K562 (cell line): Measurements from ENCODE around the gene XKR3. TPM values are rescaled to one million over a fixed set of nuclear protein-coding genes. Genes with fewer than 3 reads are reported as not detected.
A peak's percentile ranks its signal among the peaks of the same experiment; 100 is the strongest.

Experiments used
- GATAD2B ChIP-seq: fragments of 450-650 bp; IDR thresholded peaks from 2 replicates; pipeline ENCODE4 v1.6.1; 2017; ENCODE audit warnings: mild to moderate bottlenecking, borderline replicate concordance
- HDAC8 ChIP-seq: fragments of 450-650 bp; IDR thresholded peaks from 2 replicates; pipeline ENCODE4 v1.6.1; 2016; ENCODE audit warnings: mild to moderate bottlenecking, missing genetic modification characterization, moderate library complexity, missing compliant biosample characterization
- JUNB ChIP-seq: fragments of 450-650 bp; formaldehyde crosslinking; conservative IDR thresholded peaks from 2 replicates; pipeline ENCODE4 v1.4.0; 2020; ENCODE audit warnings: mild to moderate bottlenecking
- KDM4B ChIP-seq, 2 experiments: fragments of 450-650 bp in 1 of 2; sonication (generic) in 1 of 2; IDR thresholded peaks; 2 replicates each; pipeline ENCODE4 v1.6.1; 2016 to 2017; ENCODE audit warnings: borderline replicate concordance in 2 of 2, antibody characterized with exemption in 1 of 2, low read depth in 1 of 2, mild to moderate bottlenecking in 1 of 2
- NCOA6 ChIP-seq: fragments of 450-650 bp; IDR thresholded peaks from 2 replicates; pipeline ENCODE4 v1.6.1; 2017; ENCODE audit warnings: mild to moderate bottlenecking
- NR2C1 ChIP-seq, 2 experiments: fragments of 450-650 bp; IDR thresholded peaks; 2 replicates each; pipeline ENCODE4 v1.6.1; 2017; ENCODE audit warnings: mild to moderate bottlenecking in 2 of 2, antibody characterized with exemption in 1 of 2, inconsistent platforms in 1 of 2, missing compliant biosample characterization in 1 of 2, missing genetic modification characterization in 1 of 2
- PTRF ChIP-seq: fragments of 450-650 bp; IDR thresholded peaks from 2 replicates; pipeline ENCODE4 v1.6.1; 2016; ENCODE audit warnings: mild to moderate bottlenecking, missing genetic modification characterization, missing compliant biosample characterization
- SMARCB1 ChIP-seq: IDR thresholded peaks from 2 replicates; pipeline ENCODE4 v1.6.1; 2011; ENCODE audit warnings: improper control_type of control experiment, low read depth; ENCODE audit not compliant: insufficient read length
- SRSF9 ChIP-seq: fragments of 200-400 bp; formaldehyde crosslinking; IDR thresholded peaks from 2 replicates; pipeline ENCODE4 v1.6.1; 2017; ENCODE audit warnings: low read depth, low read length, borderline replicate concordance
- TBP ChIP-seq: optimal IDR thresholded peaks from 2 replicates; pipeline ENCODE3; 2011; ENCODE audit warnings: low read depth, low read length, improper control_type of control experiment
- TEAD1 ChIP-seq, 2 experiments: fragments of 450-650 bp in 1 of 2; sonication (generic) in 1 of 2; formaldehyde crosslinking; IDR thresholded peaks; 2 replicates each; pipeline versions ENCODE4 v1.4.0 to v1.8.0; 2020 to 2022; ENCODE audit warnings: mild to moderate bottlenecking in 2 of 2, missing genetic modification reagents in 1 of 2
- U2AF2 ChIP-seq: fragments of 200-400 bp; formaldehyde crosslinking; optimal IDR thresholded peaks from 2 replicates; pipeline ENCODE3; 2017; ENCODE audit warnings: low read depth, mild to moderate bottlenecking, low read length
- ZNF165 ChIP-seq: fragments of 250-450 bp; sonication (Bioruptor Pico); IDR thresholded peaks from 2 replicates; pipeline ENCODE4 v1.4.0; 2020; ENCODE audit warnings: borderline replicate concordance
- ZNF184 ChIP-seq: sonication (generic); formaldehyde crosslinking; IDR thresholded peaks from 2 replicates; pipeline ENCODE4 v1.5.0; 2020; ENCODE audit warnings: missing genetic modification reagents
- ZNF586 ChIP-seq: fragments of 450-650 bp; formaldehyde crosslinking; conservative IDR thresholded peaks from 2 replicates; pipeline ENCODE4 v1.4.0; 2020; ENCODE audit warnings: mild to moderate bottlenecking, moderate library complexity
- ZNF695 ChIP-seq: fragments of 450-650 bp; formaldehyde crosslinking; IDR thresholded peaks from 2 replicates; pipeline ENCODE4 v1.4.0; 2020; ENCODE audit warnings: mild to moderate bottlenecking, moderate library complexity
- ZSCAN32 ChIP-seq: fragments of 450-650 bp; formaldehyde crosslinking; IDR thresholded peaks from 2 replicates; pipeline ENCODE4 v1.4.0; 2020; ENCODE audit warnings: mild to moderate bottlenecking, moderate library complexity
- polyA plus RNA-seq, 8 experiments: library from polyadenylated mRNA; depleted of rRNA in 4 of 8; stranded (reverse) in 5 of 8; unstranded in 3 of 8; fragments of >200 nt; fragmentation: Nextera tagmentation in 2 of 8; fragmentation: Illumina TruSeq in 1 of 8; extraction: Ambion mirVana in 2 of 8; extraction: Trizol in 1 of 8; gene quantifications; 2 replicates each; pipeline versions ENCODE4 v1.2.1 to v1.2.3, GENCODE V29; 2011 to 2014; ENCODE audit warnings: inconsistent platforms in 1 of 8, missing spikeins in 1 of 8
- total RNA-seq, 7 experiments: library from RNA; depleted of rRNA in 6 of 7; stranded (reverse); fragments of >200 nt in 6 of 7; fragmentation: Illumina TruSeq in 2 of 7; extraction: Trizol in 2 of 7; gene quantifications; 2 replicates each; pipeline versions ENCODE4 v1.2.1 to v1.2.3, GENCODE V29; 2011 to 2021; ENCODE audit warnings: low replicate concordance in 1 of 7
- TF ChIP-seq, protein P1 (sequence below): fragments of 200-800 bp; sonication (Bioruptor generic); IDR thresholded peaks from 2 replicates; pipeline ENCODE4 v1.6.1; 2017; ENCODE audit warnings: missing genetic modification characterization, missing compliant biosample characterization
- TF ChIP-seq, protein P2 (sequence below): fragments of 450-650 bp; IDR thresholded peaks from 2 replicates; pipeline ENCODE4 v1.6.1; 2017; ENCODE audit warnings: antibody characterized with exemption, mild to moderate bottlenecking
- TF ChIP-seq, protein P3 (sequence below): IDR thresholded peaks from 2 replicates; pipeline ENCODE4 v1.6.1; 2014; ENCODE audit warnings: antibody characterized with exemption

Gene XKR3
- total and polyA plus RNA-seq, 9 of the 15 experiments (the other 6 are each of a cell fraction or from before 2014, with no cell fraction given) = 3.5 to 11.5 (median 7.1) TPM

DNA sequence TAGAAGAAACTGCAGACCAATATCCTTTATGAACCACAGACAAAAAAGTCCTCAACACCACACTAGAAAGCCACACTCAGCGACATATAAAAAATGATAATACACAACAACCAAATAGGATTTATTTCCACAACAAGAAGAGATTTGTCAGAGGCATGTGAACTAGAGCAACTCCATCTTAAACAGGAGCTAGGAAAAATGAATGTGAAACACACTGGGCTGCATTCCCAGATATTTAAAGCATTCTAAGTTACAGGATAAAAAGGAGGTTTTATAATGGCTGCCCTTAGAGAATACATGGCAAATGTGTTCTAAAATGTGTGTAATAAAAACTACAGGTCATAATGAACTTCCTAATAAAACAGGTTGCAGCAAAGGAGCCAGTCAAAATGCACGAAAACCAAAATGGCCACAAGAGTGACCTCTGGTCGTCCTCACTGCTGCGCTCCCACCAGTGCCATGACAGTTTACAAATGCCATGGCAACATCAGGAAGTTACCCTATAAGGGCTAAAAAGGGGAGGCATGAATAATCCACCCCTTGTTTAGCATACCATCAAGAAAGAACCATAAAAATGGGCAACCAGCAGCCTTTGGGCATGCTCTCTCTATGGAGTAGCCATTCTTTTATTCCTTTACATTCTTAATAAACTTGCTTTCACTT, 21.8 kb downstream of the XKR3 start (continued):
- TF ChIP-seq JUNB (CRISPR knock-in tag) (no peak), ZSCAN32 (CRISPR knock-in tag) (no peak), ZNF586 (CRISPR knock-in tag) (no peak), ZNF165 (no peak), SRSF9 (no peak), NCOA6 (no peak), HDAC8 (no peak), PTRF (tag) (peak; percentile 64; the same call in 1 of the 2 replicates), ZNF695 (CRISPR knock-in tag) (no peak), NR2C1 (IDR thresholded peaks at IDR 0.05) (no peak), NR2C1 (tag; IDR thresholded peaks at IDR 0.05) (peak; percentile 62; the same call in 1 of the 2 replicates), TBP (no peak), GATAD2B (no peak), U2AF2 (no peak), ZNF184 (CRISPR knock-in tag) (no peak), KDM4B (IDR thresholded peaks at IDR 0.05; ENCODE audit: borderline replicate concordance in 2 of 2, low read depth in 1 of 2) (no peak), SMARCB1 (no peak), TEAD1 (CRISPR knock-in tag; IDR thresholded peaks at IDR 0.05) (no peak)
- TF ChIP-seq, protein P1, sequence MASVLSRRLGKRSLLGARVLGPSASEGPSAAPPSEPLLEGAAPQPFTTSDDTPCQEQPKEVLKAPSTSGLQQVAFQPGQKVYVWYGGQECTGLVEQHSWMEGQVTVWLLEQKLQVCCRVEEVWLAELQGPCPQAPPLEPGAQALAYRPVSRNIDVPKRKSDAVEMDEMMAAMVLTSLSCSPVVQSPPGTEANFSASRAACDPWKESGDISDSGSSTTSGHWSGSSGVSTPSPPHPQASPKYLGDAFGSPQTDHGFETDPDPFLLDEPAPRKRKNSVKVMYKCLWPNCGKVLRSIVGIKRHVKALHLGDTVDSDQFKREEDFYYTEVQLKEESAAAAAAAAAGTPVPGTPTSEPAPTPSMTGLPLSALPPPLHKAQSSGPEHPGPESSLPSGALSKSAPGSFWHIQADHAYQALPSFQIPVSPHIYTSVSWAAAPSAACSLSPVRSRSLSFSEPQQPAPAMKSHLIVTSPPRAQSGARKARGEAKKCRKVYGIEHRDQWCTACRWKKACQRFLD (CRISPR knock-in tag) = peak; percentile 81; the same call in 1 of the 2 replicates
- TF ChIP-seq, protein P2, sequence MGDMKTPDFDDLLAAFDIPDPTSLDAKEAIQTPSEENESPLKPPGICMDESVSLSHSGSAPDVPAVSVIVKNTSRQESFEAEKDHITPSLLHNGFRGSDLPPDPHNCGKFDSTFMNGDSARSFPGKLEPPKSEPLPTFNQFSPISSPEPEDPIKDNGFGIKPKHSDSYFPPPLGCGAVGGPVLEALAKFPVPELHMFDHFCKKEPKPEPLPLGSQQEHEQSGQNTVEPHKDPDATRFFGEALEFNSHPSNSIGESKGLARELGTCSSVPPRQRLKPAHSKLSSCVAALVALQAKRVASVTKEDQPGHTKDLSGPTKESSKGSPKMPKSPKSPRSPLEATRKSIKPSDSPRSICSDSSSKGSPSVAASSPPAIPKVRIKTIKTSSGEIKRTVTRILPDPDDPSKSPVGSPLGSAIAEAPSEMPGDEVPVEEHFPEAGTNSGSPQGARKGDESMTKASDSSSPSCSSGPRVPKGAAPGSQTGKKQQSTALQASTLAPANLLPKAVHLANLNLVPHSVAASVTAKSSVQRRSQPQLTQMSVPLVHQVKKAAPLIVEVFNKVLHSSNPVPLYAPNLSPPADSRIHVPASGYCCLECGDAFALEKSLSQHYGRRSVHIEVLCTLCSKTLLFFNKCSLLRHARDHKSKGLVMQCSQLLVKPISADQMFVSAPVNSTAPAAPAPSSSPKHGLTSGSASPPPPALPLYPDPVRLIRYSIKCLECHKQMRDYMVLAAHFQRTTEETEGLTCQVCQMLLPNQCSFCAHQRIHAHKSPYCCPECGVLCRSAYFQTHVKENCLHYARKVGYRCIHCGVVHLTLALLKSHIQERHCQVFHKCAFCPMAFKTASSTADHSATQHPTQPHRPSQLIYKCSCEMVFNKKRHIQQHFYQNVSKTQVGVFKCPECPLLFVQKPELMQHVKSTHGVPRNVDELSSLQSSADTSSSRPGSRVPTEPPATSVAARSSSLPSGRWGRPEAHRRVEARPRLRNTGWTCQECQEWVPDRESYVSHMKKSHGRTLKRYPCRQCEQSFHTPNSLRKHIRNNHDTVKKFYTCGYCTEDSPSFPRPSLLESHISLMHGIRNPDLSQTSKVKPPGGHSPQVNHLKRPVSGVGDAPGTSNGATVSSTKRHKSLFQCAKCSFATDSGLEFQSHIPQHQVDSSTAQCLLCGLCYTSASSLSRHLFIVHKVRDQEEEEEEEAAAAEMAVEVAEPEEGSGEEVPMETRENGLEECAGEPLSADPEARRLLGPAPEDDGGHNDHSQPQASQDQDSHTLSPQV = peak; percentile 88
- TF ChIP-seq, protein P3, sequence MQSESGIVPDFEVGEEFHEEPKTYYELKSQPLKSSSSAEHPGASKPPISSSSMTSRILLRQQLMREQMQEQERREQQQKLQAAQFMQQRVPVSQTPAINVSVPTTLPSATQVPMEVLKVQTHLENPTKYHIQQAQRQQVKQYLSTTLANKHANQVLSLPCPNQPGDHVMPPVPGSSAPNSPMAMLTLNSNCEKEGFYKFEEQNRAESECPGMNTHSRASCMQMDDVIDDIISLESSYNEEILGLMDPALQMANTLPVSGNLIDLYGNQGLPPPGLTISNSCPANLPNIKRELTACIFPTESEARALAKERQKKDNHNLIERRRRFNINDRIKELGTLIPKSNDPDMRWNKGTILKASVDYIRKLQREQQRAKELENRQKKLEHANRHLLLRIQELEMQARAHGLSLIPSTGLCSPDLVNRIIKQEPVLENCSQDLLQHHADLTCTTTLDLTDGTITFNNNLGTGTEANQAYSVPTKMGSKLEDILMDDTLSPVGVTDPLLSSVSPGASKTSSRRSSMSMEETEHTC = no peak
